ENCODE data around the gene ARL13A.

The ARL13A gene

GRCh38 chrX:100969408-100969807 is at the start of gene ARL13A:
Gene ARL13A, plus strand, starts transcription at chrX:100969708. Its CDS starts 3,982 bp downstream, at chrX:100973690.
- DNase-seq (ENCODE audit: extremely low spot score, insufficient read length, low read depth) (no peak), FAIRE-seq (no peak)

- DNase-seq (ENCODE audit: extremely low spot score, insufficient read length, low read depth): no peak
- FAIRE-seq: no peak
These were observed 45.1 kb upstream of the ARL13A start for GRCh38 chrX:100924375-100924774.

GRCh38 chrX:100926453-100926852 is 43.1 kb upstream of the ARL13A start:
- FAIRE-seq: no peak
- DNase-seq (ENCODE audit: extremely low spot score, insufficient read length, low read depth): no peak

GRCh38 chrX:100928660-100929613 is 40.6 kb upstream of the ARL13A start, which contains the start of gene XKRX:
Gene XKRX, minus strand, starts transcription at chrX:100928917. Its CDS starts 613 bp downstream, at chrX:100928304.
- FAIRE-seq (peak; percentile 87), DNase-seq (ENCODE audit: extremely low spot score, insufficient read length, low read depth) (no peak)

- FAIRE-seq: peak; percentile 91
- DNase-seq (ENCODE audit: extremely low spot score, insufficient read length, low read depth): no peak
These were observed 38.1 kb upstream of the ARL13A start for GRCh38 chrX:100931218-100931924.

- FAIRE-seq (no peak), DNase-seq (ENCODE audit: extremely low spot score, insufficient read length, low read depth) (no peak)
These were observed 37.6 kb upstream of the ARL13A start for GRCh38 chrX:100931925-100932285.

GRCh38 chrX:100935767-100936166 is 33.7 kb upstream of the ARL13A start:
- no peak for DNase-seq (ENCODE audit: extremely low spot score, insufficient read length, low read depth)
- no peak for FAIRE-seq

- DNase-seq (ENCODE audit: extremely low spot score, insufficient read length, low read depth) (no peak), FAIRE-seq (no peak)
These were observed 30.2 kb upstream of the ARL13A start for GRCh38 chrX:100939333-100939732.

- FAIRE-seq: no peak
- DNase-seq (ENCODE audit: extremely low spot score, insufficient read length, low read depth): no peak
These were observed 24.9 kb upstream of the ARL13A start for GRCh38 chrX:100944601-100945000.

GRCh38 chrX:100946299-100946927 is 23.1 kb upstream of the ARL13A start:
- FAIRE-seq (no peak), DNase-seq (ENCODE audit: extremely low spot score, insufficient read length, low read depth) (no peak)

- FAIRE-seq: no peak
- DNase-seq (ENCODE audit: extremely low spot score, insufficient read length, low read depth): no peak
These were observed 21.0 kb upstream of the ARL13A start for GRCh38 chrX:100948557-100948956.

GRCh38 chrX:100962811-100963210 is 6.7 kb upstream of the ARL13A start:
- no peak for DNase-seq (ENCODE audit: extremely low spot score, insufficient read length, low read depth)
- no peak for FAIRE-seq

- no peak for DNase-seq (ENCODE audit: extremely low spot score, insufficient read length, low read depth)
- FAIRE-seq: no peak
These were observed 5.1 kb upstream of the ARL13A start for GRCh38 chrX:100964362-100964761.

- no peak for DNase-seq (ENCODE audit: extremely low spot score, insufficient read length, low read depth)
- FAIRE-seq: no peak
These were observed 428 bp downstream of the ARL13A start for GRCh38 chrX:100969936-100970335.

- DNase-seq (ENCODE audit: extremely low spot score, insufficient read length, low read depth) (no peak), FAIRE-seq (no peak)
These were observed 3.9 kb downstream of the ARL13A start for GRCh38 chrX:100973411-100973810.

- DNase-seq (ENCODE audit: extremely low spot score, insufficient read length, low read depth) (no peak), FAIRE-seq (no peak)
These were observed 5.7 kb downstream of the ARL13A start for GRCh38 chrX:100975212-100975611.

GRCh38 chrX:100976211-100976610 is 6.7 kb downstream of the ARL13A start:
- no peak for DNase-seq (ENCODE audit: extremely low spot score, insufficient read length, low read depth)
- FAIRE-seq: no peak

- FAIRE-seq (no peak), DNase-seq (ENCODE audit: extremely low spot score, insufficient read length, low read depth) (no peak)
These were observed 10.5 kb downstream of the ARL13A start for GRCh38 chrX:100979881-100980607.

- DNase-seq (ENCODE audit: extremely low spot score, insufficient read length, low read depth): no peak
These were observed 11.3 kb downstream of the ARL13A start for GRCh38 chrX:100980608-100981497.

More at GRCh38 chrX:100980608-100981497, 11.3 kb downstream of the ARL13A start:
- no peak for FAIRE-seq

Data from GM18507 (cell line).